Cerebellar nuclear complex (tissue), 1 donor: Measurements from ENCODE around the gene GSAP.
"Not testable (repeated sequence)": the region's sequence is repeated elsewhere in the genome, so short reads cannot be mapped to it uniquely, and the experiment has no call there.

Experiments
- DNase-seq, 2 experiments: peaks; one replicate each; lab custom pipeline; 2025; lab: John Stamatoyannopoulos, UW

Gene GSAP

DNA sequence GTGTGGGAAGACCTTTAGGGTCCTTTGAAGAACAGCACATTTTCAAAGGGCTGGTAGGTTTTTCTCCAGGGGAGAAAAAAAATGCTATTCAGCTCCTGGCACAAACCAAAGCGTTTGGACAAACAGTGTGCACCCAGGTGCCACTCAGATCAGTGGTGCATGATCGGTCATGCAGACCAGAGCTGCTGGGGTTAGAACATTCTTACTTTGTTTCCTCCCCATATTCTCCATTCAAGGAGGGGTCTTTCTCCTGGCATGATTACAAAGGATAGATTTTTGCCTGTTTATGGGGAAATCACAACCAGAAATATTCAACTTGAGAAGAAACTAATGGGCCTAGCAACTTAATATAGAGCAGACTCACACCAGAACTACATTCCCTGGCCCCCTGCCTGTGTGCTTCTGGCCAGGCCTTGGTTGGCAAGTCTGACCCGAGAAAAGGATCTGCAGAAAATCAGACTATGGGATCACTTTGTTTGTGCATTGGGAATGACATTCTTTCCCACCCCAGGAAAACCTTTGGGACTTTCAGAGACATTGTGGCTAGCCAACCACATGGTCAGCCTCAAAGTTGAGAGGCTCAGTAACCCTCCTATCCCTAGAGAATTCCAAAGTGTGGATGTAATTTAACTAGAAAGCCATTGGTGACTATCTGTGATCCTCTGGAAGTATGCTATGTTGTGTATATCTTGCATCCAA is 134.2 kb downstream of the GSAP start:
- no peak for DNase-seq

DNA sequence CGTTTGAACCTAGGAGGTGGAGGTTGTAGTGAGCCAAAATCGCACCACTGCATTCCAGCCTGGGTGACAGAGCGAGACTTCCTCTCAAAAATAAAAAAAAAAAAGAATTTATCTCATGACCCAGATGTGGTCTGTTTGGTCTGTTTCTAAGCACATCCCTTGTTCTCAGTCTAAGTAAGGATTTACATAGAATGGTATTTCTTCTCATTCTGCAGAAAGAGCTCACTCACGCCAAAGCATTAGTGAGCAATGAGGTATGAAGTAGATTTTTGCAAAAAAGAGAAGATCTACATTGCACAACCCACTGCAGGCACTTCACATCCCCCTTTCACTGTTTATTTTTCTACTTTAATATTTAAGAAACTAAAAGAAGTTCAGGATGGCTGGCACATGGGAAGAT is 140.0 kb downstream of the GSAP start:
- no peak for DNase-seq

DNA sequence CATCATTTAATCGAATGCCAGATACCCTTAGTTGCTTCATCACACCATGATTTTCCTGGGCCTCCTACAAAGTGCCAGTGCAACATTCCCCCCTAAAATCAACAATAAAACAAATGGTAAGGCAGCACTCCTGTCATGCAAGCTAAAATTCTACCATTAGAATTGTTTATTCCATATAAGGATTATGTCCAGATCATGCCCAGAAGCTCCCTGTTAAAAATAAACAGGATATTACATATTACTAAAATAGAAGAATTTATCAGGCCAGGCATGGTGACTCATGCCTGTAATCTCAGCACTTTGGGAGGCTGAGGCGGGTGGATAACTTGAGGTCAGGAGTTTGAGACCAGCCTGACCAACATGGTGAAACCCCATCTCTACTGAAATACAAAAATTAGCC is 140.5 kb downstream of the GSAP start:
- not testable (repeated sequence) for DNase-seq

DNA sequence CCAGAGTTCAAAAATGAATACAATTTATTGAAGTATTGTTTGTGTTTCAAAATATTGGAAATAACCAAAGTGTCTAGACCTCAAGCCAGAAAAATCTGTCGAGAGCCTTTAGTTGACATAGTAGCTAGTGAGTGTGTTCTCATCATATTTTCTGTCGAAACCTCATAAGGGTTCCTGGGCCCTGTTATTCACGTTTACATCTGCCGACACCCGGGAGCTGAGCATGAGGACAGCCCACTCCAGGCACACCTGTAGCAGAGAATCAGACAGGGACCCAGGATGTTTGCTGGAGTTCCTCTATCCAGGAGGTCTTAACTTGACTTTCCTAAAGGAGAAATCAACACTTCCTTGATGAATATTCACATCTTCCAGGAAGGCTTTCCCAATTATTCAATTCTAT is 144.4 kb downstream of the GSAP start:
- DNase-seq = no peak

DNA sequence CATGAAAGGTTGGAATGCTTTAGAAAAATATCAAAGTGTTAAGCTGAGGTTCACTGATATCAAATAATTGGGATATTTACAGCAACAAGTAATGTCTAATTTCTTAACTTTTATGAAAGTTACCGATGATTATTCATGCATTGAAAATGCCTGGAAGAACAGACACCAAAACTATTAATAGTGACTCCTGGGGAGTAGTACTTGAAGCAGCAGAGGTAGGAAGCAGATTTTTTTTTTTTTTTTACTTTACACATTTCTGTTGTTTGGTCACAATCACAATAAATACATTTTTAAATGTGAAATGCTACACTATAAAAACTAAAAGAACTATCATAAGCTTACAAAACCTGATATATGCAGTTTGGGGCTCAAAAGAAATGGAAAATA is 146.1 kb downstream of the GSAP start:
- no peak for DNase-seq

DNA sequence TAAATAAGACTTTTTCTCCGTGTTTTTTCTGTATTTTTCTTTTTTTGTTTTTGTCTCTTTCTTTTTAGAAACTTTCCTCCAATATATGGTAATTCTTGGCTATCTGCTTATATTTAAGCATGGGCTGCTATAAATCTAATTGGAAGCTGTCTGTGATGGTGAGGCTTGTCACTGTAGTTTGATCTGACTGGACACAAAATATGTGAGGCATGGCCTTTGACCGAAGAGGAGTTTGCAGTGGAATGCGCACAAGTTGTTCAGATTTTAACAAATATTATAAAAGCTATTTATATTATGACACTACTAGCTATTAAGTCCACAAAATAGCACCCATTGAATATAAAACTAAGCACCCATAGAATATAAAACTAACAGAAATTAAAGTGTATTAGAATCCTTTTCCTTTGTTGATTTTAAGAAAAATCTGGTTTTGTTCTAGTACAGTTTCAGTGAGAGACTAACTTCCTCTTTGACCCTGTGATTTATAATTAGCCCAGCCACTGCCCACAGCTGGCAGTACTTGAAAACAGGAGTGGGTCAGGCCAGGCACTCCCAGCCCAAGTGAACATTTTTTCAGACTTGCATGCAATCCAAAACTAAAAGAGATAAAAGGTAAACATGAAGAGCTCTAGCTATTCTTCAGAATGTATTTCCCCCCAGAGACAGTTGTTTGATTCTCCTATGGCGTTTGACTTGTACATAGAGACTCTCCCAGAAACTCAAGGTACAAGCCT is 146.6 kb downstream of the GSAP start:
- no peak for DNase-seq

DNA sequence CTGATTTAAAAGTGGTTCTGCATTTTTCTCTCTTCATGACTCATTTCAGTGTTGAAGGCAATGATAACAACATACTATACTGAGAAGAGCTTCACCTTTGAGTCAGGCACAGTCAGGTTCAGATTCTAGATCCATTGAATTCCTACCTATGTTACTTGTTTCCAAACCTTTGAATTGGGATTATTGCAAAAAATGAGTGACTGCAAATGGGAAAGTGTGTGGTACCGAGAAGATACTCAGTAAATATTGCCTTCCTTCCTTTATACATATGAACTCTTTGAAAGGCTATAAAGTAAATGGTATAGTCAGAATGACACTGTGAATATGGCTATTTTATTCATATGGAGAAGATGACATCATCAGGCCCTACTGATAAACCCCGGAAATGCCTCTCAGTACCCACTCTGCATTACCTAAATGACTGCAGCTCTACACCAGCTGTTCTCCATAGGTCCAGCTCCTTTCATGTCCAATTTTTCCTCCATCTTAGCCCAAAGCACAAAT is 149.8 kb downstream of the GSAP start:
- no peak for DNase-seq

DNA sequence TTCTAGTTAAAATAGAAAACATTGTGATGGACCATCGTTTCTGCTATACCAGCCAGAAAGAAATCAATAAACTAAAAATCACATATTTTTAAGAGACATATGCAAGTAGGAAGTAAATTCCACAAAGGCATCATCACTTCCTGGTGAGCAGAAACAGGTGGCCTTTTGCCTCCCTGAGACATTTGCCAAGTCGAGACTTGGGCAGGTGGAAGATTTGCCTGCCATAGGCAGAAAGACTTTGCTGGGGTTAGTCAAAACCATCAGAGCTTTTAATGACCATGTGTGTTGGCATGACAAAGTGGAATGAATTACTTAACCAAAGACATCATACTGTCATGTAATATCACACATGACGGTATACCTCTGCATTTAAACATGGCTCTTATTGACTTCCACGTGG is 150.5 kb downstream of the GSAP start:
- no peak for DNase-seq

DNA sequence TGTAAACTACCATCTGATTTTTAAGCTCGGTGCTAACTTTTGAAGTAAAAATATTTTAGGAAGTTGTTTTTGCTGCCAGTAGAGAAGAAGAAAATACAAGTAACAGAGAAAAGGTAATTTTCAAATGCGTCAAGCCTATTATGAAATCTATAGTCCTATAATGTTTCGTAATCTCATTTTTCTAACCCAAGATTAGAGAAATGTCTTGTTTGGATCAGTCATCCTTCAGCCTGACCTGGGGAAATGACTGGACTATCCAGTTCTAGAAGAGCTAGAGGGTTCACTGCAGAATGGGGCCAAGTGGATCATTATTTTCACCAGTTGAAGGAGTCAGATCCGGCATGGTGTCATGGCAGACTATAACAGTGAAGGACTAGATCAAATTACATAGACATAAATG is 153.8 kb downstream of the GSAP start:
- no peak for DNase-seq
